GM12878 (cell line): ENCODE results near the gene TTLL10. TPM values are rescaled to one million over a fixed set of nuclear protein-coding genes. Genes with fewer than 3 reads are reported as not detected.

Source experiments
- ATAC-seq: fragments of 200-7000 bp; cut with Tn5 transposase; 3 replicates; pipeline ENCODE4 v1.9.1; 2020; ENCODE audit warnings: mild to moderate bottlenecking, moderate library complexity
- BruUV-seq: library from RNA; stranded (reverse); fragments of 400-500 nt; replicated peaks from 2 replicates; lab custom pipeline; 2021; lab: Mats Ljungman, UMichigan
- CTCF ChIA-PET: fragments of 300-600 bp; sonication (Branson Sonifier 250); formaldehyde crosslinking; extraction: SDS; loops from one replicate; lab custom pipeline; 2021; ENCODE audit warnings: inconsistent platforms; lab: Yijun Ruan, JAX
- POLR2A ChIA-PET: fragments of 350-600 bp; formaldehyde crosslinking; extraction: SDS; loops from one replicate; lab custom pipeline; 2021; ENCODE audit warnings: inconsistent platforms; lab: Charles Lee
- RAD21 ChIA-PET: fragments of 300-600 bp; sonication (Branson Sonifier 250); formaldehyde crosslinking; loops from one replicate; lab custom pipeline; 2023; ENCODE audit warnings: antibody characterized with exemption; ENCODE audit not compliant: unreplicated experiment; lab: Charles Lee
- SMC1A ChIA-PET: fragments of 300-600 bp; sonication (Branson Sonifier 250); formaldehyde crosslinking; loops from one replicate; lab custom pipeline; 2023; ENCODE audit not compliant: unreplicated experiment, uncharacterized antibody; lab: Charles Lee
- DNase-seq: peaks from one replicate; pipeline ENCODE4 v3.0.0-alpha.2; 2011; ENCODE audit warnings: low read depth, low spot score
- FAIRE-seq: peaks from 3 replicates; lab custom pipeline; 2011; peaks lifted over from hg19 to GRCh38; lab: Jason Lieb, UNC
- H2AFZ ChIP-seq: 2 replicates; pipeline ENCODE4 v1.6.0; 2011; ENCODE audit warnings: low read depth, low read length, control low read depth; ENCODE audit not compliant: control insufficient read depth
- H3K27ac ChIP-seq: 2 replicates; pipeline ENCODE4 v1.5.1; 2011; ENCODE audit warnings: control low read depth; ENCODE audit not compliant: control insufficient read depth, insufficient read depth
- H3K27me3 ChIP-seq, 2 experiments: replicated peaks in 1 of 2; 2 replicates each; pipeline versions ENCODE4 v1.6.0 to v1.6.1; 2011; ENCODE audit warnings: low read length in 1 of 2; ENCODE audit not compliant: control insufficient read depth in 2 of 2, insufficient read depth in 2 of 2
- H3K36me3 ChIP-seq, 2 experiments: 2 replicates each; pipeline ENCODE4 v1.5.1; 2011; ENCODE audit warnings: low read length in 1 of 2; ENCODE audit not compliant: control insufficient read depth in 2 of 2, insufficient read depth in 2 of 2
- H3K4me1 ChIP-seq: 2 replicates; pipeline ENCODE4 v1.6.1; 2011; ENCODE audit warnings: mild to moderate bottlenecking, low read length, moderate library complexity, mixed read lengths; ENCODE audit not compliant: control insufficient read depth, insufficient read depth
- H3K4me2 ChIP-seq: 2 replicates; pipeline ENCODE4 v1.6.0; 2011; ENCODE audit warnings: control low read depth; ENCODE audit not compliant: control insufficient read depth, insufficient read depth
- H3K4me3 ChIP-seq: fragments of 200-600 bp; sonication (generic); 2 replicates; pipeline ENCODE4 v1.5.1; 2016
- H3K79me2 ChIP-seq: 2 replicates; pipeline ENCODE4 v1.6.0; 2011; ENCODE audit warnings: low read length; ENCODE audit not compliant: control insufficient read depth, insufficient read depth
- H3K9ac ChIP-seq: 2 replicates; pipeline ENCODE4 v1.8.0; 2011; ENCODE audit warnings: low read length, control low read depth, mixed read lengths; ENCODE audit not compliant: control insufficient read depth, insufficient read depth
- H3K9me3 ChIP-seq: replicated peaks from 3 replicates; pipeline ENCODE4 v1.5.1; 2011; ENCODE audit warnings: mild to moderate bottlenecking, low read length; ENCODE audit not compliant: control insufficient read depth, insufficient read depth
- H4K20me1 ChIP-seq: 2 replicates; pipeline ENCODE4 v1.6.0; 2011; ENCODE audit not compliant: control insufficient read depth, insufficient read depth
- EGR1 ChIP-seq, 2 experiments: IDR thresholded peaks; 1 replicate in 1 of 2; 2 replicates in 1 of 2; pipeline ENCODE4 v1.6.1; 2011 to 2012; ENCODE audit warnings: low read depth in 2 of 2, low read length in 2 of 2, borderline replicate concordance in 1 of 2, mild to moderate bottlenecking in 1 of 2, moderate library complexity in 1 of 2
- HDAC2 ChIP-seq: fragments of 200-600 bp; sonication (generic); IDR thresholded peaks from 2 replicates; pipeline ENCODE4 v1.6.1; 2017
- PML ChIP-seq: IDR thresholded peaks from 2 replicates; pipeline ENCODE4 v1.6.1; 2012; ENCODE audit warnings: low read length, inconsistent platforms
- RB1 ChIP-seq: fragments of 450-650 bp; formaldehyde crosslinking; IDR thresholded peaks from 2 replicates; pipeline ENCODE4 v1.6.1; 2017; ENCODE audit warnings: mild to moderate bottlenecking, borderline replicate concordance
- WGBS: methylation state at CpG from one replicate; pipeline ENCODE4 v1.1.6; 2016; ENCODE audit warnings: low lambda C conversion rate; ENCODE audit not compliant: insufficient replicate concordance, insufficient coverage; ENCODE audit errors: missing lambda C conversion rate; 5-methylcytosine and 5-hydroxymethylcytosine counted together
- in situ Hi-C: fragments of 300-500 bp; cut with MboI; formaldehyde crosslinking; loops from 9 replicates; pipeline ENCODE4 v1.14.3; 2018; ENCODE audit warnings: mixed read lengths
- intact Hi-C: fragments of 100-400 bp; cut with micrococcal nuclease; formaldehyde crosslinking; loops from one replicate; pipeline ENCODE4 v1.14.2; 2022; ENCODE audit not compliant: unreplicated experiment
- polyA plus RNA-seq, 11 experiments: library from polyadenylated mRNA; depleted of rRNA in 4 of 11; unstranded in 6 of 11; stranded (reverse) in 5 of 11; fragments of >200 nt; fragmentation: Nextera tagmentation in 4 of 11; fragmentation: Illumina TruSeq in 1 of 11; extraction: Ambion mirVana in 4 of 11; extraction: Trizol in 1 of 11; gene quantifications; 1 replicate in 1 of 11; 2 replicates in 10 of 11; pipeline versions ENCODE4 v1.2.1 to v1.2.3, GENCODE V29; 2011 to 2016; ENCODE audit warnings: inconsistent platforms in 2 of 11, missing spikeins in 2 of 11, low read depth in 1 of 11
- total RNA-seq, 4 experiments: library from RNA; depleted of rRNA in 3 of 4; stranded (reverse); fragments of >200 nt in 3 of 4; fragmentation: Illumina TruSeq in 1 of 4; extraction: Trizol in 1 of 4; gene quantifications; 2 replicates each; pipeline versions ENCODE4 v1.2.1 to v1.2.3, GENCODE V29; 2013 to 2021
- TF ChIP-seq, protein P1 (sequence below): IDR thresholded peaks from 2 replicates; pipeline ENCODE4 v1.6.1; 2011; ENCODE audit warnings: borderline replicate concordance, low read depth, mild to moderate bottlenecking, moderate library complexity, low read length; ENCODE audit not compliant: insufficient read depth, poor library complexity, severe bottlenecking

Gene TTLL10
- total and polyA plus RNA-seq, 10 of the 15 experiments (the other 5 are each of a cell fraction or from before 2014, with no cell fraction given) = not detected

DNA sequence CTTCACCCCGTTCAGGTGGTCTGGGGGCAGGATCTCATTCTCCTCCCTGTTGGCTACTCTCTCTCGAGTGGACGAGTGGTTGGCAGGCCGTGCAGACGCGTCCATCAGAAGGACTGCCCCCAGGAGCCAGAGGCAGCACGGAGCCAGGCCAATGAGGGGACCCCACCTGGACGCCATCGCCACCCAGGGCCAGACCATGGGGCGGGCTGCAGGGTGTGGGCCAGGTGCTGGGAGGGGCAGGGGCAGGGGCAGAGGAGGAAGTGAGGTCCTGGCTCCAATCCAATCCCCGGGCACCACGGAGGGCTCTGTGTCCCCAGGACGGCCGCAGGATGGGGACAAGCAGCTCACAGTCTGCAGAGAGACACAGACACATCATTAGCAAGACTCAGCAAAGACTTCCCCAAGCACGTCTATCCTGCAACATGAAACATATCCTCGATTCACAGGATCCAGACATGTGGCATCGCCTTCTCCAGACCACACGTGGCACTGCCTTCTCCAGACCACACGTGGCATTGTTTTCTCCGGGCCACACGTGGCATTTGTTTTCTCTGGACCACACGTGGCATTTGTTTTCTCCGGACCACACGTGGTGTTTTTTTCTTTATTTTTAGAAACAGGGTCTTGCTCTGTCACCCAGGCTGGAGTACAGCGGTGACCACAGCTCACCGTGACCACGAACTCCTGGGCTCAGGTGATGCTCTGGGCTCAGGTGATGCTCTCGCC, 55.1 kb downstream of the TTLL10 start:
- Histone ChIP-seq H3K79me2 (peaks cover 50% of the 10 kb centered on the region), H3K4me1 (peaks cover 4% of the 10 kb centered on the region), H2AFZ (no peak overlapping the region), H3K27me3 (no peaks in the 10 kb centered on the region), H3K9me3 (no peaks in the 10 kb centered on the region; the same call in 2 of the 3 replicates), H4K20me1 (no peaks in the 10 kb centered on the region), H3K9ac (no peak overlapping the region), H3K4me3 (no peak overlapping the region), H3K36me3 (peaks cover 4 to 28% of the 10 kb centered on the region in 2 experiments; a peak in 3 of 4 replicates), H3K27ac (no peak overlapping the region), H3K4me2 (no peak overlapping the region; the same call in 1 of the 2 replicates)
- ChIA-PET POLR2A (interaction anchor here (1.0 kb wide), 1 partner anchor 13 kb away, joined by 3 read pairs; no protein-coding TSS in a partner anchor), CTCF (interaction anchor here (1.0 kb wide), 1 partner anchor 22 kb away, joined by 3 read pairs; no protein-coding TSS in a partner anchor), SMC1A (no interaction called here), RAD21 (no interaction called here)
- no peak for ATAC-seq
- DNase-seq = no peak
- in situ Hi-C loops = no loop called here
- FAIRE-seq = no peak
- intact Hi-C loops = no loop called here
- BruUV-seq = no TSS peak
- TF ChIP-seq EGR1 (IDR thresholded peaks at IDR 0.05; ENCODE audit: borderline replicate concordance in 1 of 2, low read depth in 2 of 2, low read length in 2 of 2) (peak; percentile 35 to 40; a peak in 2 of 3 replicates), PML (no peak), RB1 (no peak), HDAC2 (no peak)
- TF ChIP-seq, protein P1, sequence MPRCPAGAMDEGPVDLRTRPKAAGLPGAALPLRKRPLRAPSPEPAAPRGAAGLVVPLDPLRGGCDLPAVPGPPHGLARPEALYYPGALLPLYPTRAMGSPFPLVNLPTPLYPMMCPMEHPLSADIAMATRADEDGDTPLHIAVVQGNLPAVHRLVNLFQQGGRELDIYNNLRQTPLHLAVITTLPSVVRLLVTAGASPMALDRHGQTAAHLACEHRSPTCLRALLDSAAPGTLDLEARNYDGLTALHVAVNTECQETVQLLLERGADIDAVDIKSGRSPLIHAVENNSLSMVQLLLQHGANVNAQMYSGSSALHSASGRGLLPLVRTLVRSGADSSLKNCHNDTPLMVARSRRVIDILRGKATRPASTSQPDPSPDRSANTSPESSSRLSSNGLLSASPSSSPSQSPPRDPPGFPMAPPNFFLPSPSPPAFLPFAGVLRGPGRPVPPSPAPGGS = peak; percentile 55
- 98% methylated on average over 28 of the region's 28 CpGs for WGBS
